OCI-LY3 (cell line): Measurements from ENCODE around the gene GGCX.
A peak's percentile ranks its signal among the peaks of the same experiment; 100 is the strongest.

Source experiments
- H2AFZ ChIP-seq: fragments of 200-600, 300-600 bp; shearing (Covaris generic); 2 replicates; pipeline ENCODE4 v1.6.0; 2014; ENCODE audit warnings: antibody characterized with exemption, low read depth, low read length
- H3K27ac ChIP-seq: fragments of 200-600, 300-600 bp; sonication (generic); 2 replicates; pipeline ENCODE4 v1.5.1; 2014; ENCODE audit warnings: mild to moderate bottlenecking, low read length, moderate library complexity, mixed read lengths
- H3K27me3 ChIP-seq: fragments of 200-600, 300-600 bp; sonication (generic); 2 replicates; pipeline ENCODE4 v1.6.1; 2014; ENCODE audit warnings: low read depth, low read length, mixed read lengths
- H3K36me3 ChIP-seq: fragments of 200-600, 300-600 bp; sonication (generic); replicated peaks from 2 replicates; pipeline ENCODE3; 2014; ENCODE audit warnings: low read depth, low read length, mixed read lengths
- H3K4me1 ChIP-seq: fragments of 300-600, 200-600 bp; sonication (generic); 2 replicates; pipeline ENCODE4 v1.6.1; 2014; ENCODE audit warnings: low read length, mixed read lengths
- H3K4me2 ChIP-seq: fragments of 200-600, 300-600 bp; sonication (generic); 2 replicates; pipeline ENCODE4 v1.6.1; 2014; ENCODE audit warnings: low read length, mixed read lengths
- H3K4me3 ChIP-seq: fragments of 300-600, 200-600 bp; sonication (generic); 2 replicates; pipeline ENCODE4 v1.5.1; 2014; ENCODE audit warnings: antibody characterized with exemption, mild to moderate bottlenecking, low read length, moderate library complexity
- H3K79me2 ChIP-seq: fragments of 300-600, 200-600 bp; shearing (Covaris generic); 2 replicates; pipeline ENCODE4 v1.6.1; 2014; ENCODE audit warnings: mild to moderate bottlenecking, low read length, mixed read lengths
- H3K9ac ChIP-seq: fragments of 300-600, 200-600 bp; shearing (Covaris generic); 2 replicates; pipeline ENCODE4 v1.6.0; 2014; ENCODE audit warnings: mild to moderate bottlenecking, low read length, moderate library complexity
- H3K9me3 ChIP-seq: fragments of 200-600, 300-600 bp; shearing (Covaris generic); 2 replicates; pipeline ENCODE4 v1.6.1; 2014; ENCODE audit warnings: low read length, mixed read lengths; ENCODE audit not compliant: insufficient read depth
- H4K20me1 ChIP-seq: fragments of 200-600, 300-600 bp; sonication (generic); 2 replicates; pipeline ENCODE4 v1.6.1; 2016; ENCODE audit warnings: low read length, mixed read lengths; ENCODE audit not compliant: insufficient read depth
- CTCF ChIP-seq: fragments of 200-600, 300-600 bp; sonication (generic); IDR thresholded peaks from 2 replicates; pipeline ENCODE4 v1.5.1; 2014; ENCODE audit warnings: antibody characterized with exemption, low read length, low read depth
- EZH2phosphoT487 ChIP-seq: fragments of 200-600 bp; shearing (Covaris generic); IDR thresholded peaks from 2 replicates; pipeline ENCODE4 v1.6.1; 2018; ENCODE audit warnings: antibody characterized with exemption, mixed run types, low read depth

GGCX gene

GRCh38 chr2:85538507-85539360, 22.6 kb downstream of the GGCX start, which contains the start of gene MAT2A:
MAT2A (plus strand) TSS chr2:85539168; CDS start chr2:85539288, 120 bp downstream.
- TF ChIP-seq CTCF: peak; percentile 45
- TF ChIP-seq EZH2phosphoT487: no peak
- Histone ChIP-seq H3K9me3 (no peaks in the 10 kb centered on the region), H4K20me1 (peaks cover 37% of the 10 kb centered on the region), H3K4me1 (peaks cover 16% of the 10 kb centered on the region), H3K27me3 (no peaks in the 10 kb centered on the region), H3K79me2 (peaks cover 67% of the 10 kb centered on the region), H3K9ac (peak within 1 kb of the TSS; percentile 100), H2AFZ (peak within 1 kb of the TSS; percentile 48; the same call in 1 of the 2 replicates), H3K4me3 (peak within 1 kb of the TSS; percentile 96), H3K4me2 (peak within 1 kb of the TSS; percentile 93), H3K27ac (peak within 1 kb of the TSS; percentile 86), H3K36me3 (peaks cover 38% of the 10 kb centered on the region)

- Histone ChIP-seq H4K20me1 (peaks cover 32% of the 10 kb centered on the region), H3K9ac (peak overlapping the region; percentile 100), H3K9me3 (no peaks in the 10 kb centered on the region), H3K4me1 (peaks cover 16% of the 10 kb centered on the region), H2AFZ (peak overlapping the region; percentile 43; the same call in 1 of the 2 replicates), H3K27me3 (no peaks in the 10 kb centered on the region), H3K79me2 (peaks cover 62% of the 10 kb centered on the region), H3K36me3 (peaks cover 34% of the 10 kb centered on the region), H3K4me3 (peak overlapping the region; percentile 96), H3K27ac (peak overlapping the region; percentile 86), H3K4me2 (peak overlapping the region; percentile 93)
- TF ChIP-seq CTCF (peak; percentile 17; the same call in 1 of the 2 replicates), EZH2phosphoT487 (no peak)
Observed at GRCh38 chr2:85537600-85538506, 23.4 kb downstream of the GGCX start.

- Histone ChIP-seq H3K9me3 (no peaks in the 10 kb centered on the region), H3K4me1 (peaks cover 10% of the 10 kb centered on the region), H2AFZ (no peak overlapping the region), H3K27ac (no peak overlapping the region), H4K20me1 (peaks cover 19% of the 10 kb centered on the region), H3K9ac (no peak overlapping the region), H3K27me3 (no peaks in the 10 kb centered on the region), H3K36me3 (peaks cover 20% of the 10 kb centered on the region), H3K4me2 (no peak overlapping the region), H3K4me3 (no peak overlapping the region), H3K79me2 (peaks cover 49% of the 10 kb centered on the region)
- TF ChIP-seq CTCF (no peak), EZH2phosphoT487 (no peak)
Observed at GRCh38 chr2:85536479-85536878, 24.8 kb downstream of the GGCX start.
